Spinal cord (tissue), 10 donors: ENCODE results near the gene GRIK4. TPM values are rescaled to one million over a fixed set of nuclear protein-coding genes. Genes with fewer than 3 reads are reported as not detected.
"Not testable (repeated sequence)": the region's sequence is repeated elsewhere in the genome, so short reads cannot be mapped to it uniquely, and the experiment has no call there.

Experiments
- DNase-seq, 6 donors: peaks; one replicate each; pipeline versions ENCODE4 v3.0.0 to v3.0.0-alpha.2; 2013 to 2015; ENCODE audit warnings: low spot score in 6 of 6, low read depth in 4 of 6
- H3K27ac ChIP-seq: one replicate; pipeline ENCODE4 v1.5.1; 2013; ENCODE audit warnings: low read depth, low read length, control low read depth
- H3K27me3 ChIP-seq: one replicate; pipeline ENCODE4 v1.6.1; 2013; ENCODE audit warnings: low read length; ENCODE audit not compliant: control insufficient read depth, insufficient read depth
- H3K36me3 ChIP-seq: one replicate; pipeline ENCODE4 v1.6.1; 2013; ENCODE audit warnings: low read length; ENCODE audit not compliant: control insufficient read depth, insufficient read depth
- H3K4me1 ChIP-seq: one replicate; pipeline ENCODE4 v1.6.1; 2013; ENCODE audit warnings: low read length; ENCODE audit not compliant: control insufficient read depth, insufficient read depth
- H3K4me3 ChIP-seq: one replicate; pipeline ENCODE4 v1.5.1; 2013; ENCODE audit warnings: low read depth, low read length, control low read depth
- H3K9me3 ChIP-seq: one replicate; pipeline ENCODE4 v1.6.1; 2013; ENCODE audit warnings: low read length; ENCODE audit not compliant: control insufficient read depth, insufficient read depth
- WGBS: methylation state at CpG from one replicate; pipeline ENCODE4 v1.1.5; 2013; ENCODE audit warnings: missing lambda C conversion rate; ENCODE audit not compliant: insufficient coverage; 5-methylcytosine and 5-hydroxymethylcytosine counted together
- polyA plus RNA-seq, 2 donors: library from polyadenylated mRNA; unstranded; fragments of 120-200 nt; gene quantifications; one replicate each; pipeline ENCODE4 v1.2.1, GENCODE V29; 2013; ENCODE audit not compliant: insufficient read length in 2 of 2
- total RNA-seq, 2 donors: library from RNA; depleted of rRNA in 1 of 2; stranded (reverse); fragments of 120-200 nt in 1 of 2; fragments of >200 nt in 1 of 2; gene quantifications; one replicate each; pipeline versions ENCODE4 v1.2.3 to v1.2.4, GENCODE V29; 2013 to 2014
- donor health status: healthy.

Gene GRIK4
- total and polyA plus RNA-seq, 4 donors, result 5.2 to 23.2 (median 12.3) TPM

DNA sequence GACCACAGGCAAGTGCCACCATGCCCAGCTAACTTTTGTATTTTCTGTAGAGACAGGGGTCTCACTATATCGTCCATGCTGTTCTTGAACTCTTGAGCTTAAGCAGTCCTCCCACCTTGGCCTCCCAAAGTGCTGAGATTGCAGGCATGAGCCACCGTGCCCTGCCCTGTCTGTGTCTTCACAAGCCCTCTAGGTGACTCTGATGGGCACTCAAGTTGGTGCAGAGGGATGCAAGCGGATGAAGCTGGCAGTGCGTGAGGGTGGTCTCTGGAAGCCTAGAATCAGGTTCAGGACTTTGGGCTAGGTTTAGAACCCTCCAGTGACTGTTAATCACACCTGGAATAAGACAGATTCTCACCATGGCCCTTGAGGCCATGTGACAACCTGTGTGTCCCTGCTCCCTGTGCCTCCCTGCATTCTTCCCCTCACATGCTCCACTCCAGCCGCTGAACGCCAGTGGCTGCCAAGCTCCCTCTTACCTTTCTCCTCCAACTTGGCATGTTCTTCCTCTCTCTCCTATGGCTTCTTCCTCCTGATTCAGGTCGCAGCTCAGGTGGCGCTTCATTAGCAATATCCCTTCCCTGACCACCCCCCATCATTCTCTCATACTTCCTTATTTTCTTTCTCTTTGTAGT is 270.1 kb downstream of the GRIK4 start:
- H3K4me3 ChIP-seq, result no peak overlapping the region
- no peak overlapping the region for H3K27ac ChIP-seq
- 91% methylated on average over 8 of the region's 8 CpGs for WGBS
- DNase-seq, result no peak
- H3K27me3 ChIP-seq, result no peaks in the 10 kb centered on the region
- peaks cover 29% of the 10 kb centered on the region for H3K4me1 ChIP-seq
- H3K36me3 ChIP-seq, result no peaks in the 10 kb centered on the region
- H3K9me3 ChIP-seq, result no peaks in the 10 kb centered on the region

GRCh38 chr11:120784566-120785251 is 273.2 kb downstream of the GRIK4 start:
- 37% methylated on average over 12 of the region's 12 CpGs for WGBS
- DNase-seq, result peak in 3 of 6 donors; percentile 17 to 84 (median 41)
- no peaks in the 10 kb centered on the region for H3K9me3 ChIP-seq
- no peak overlapping the region for H3K4me3 ChIP-seq
- no peaks in the 10 kb centered on the region for H3K36me3 ChIP-seq
- H3K27me3 ChIP-seq, result no peaks in the 10 kb centered on the region
- no peak overlapping the region for H3K27ac ChIP-seq
- peaks cover 20% of the 10 kb centered on the region for H3K4me1 ChIP-seq

DNA sequence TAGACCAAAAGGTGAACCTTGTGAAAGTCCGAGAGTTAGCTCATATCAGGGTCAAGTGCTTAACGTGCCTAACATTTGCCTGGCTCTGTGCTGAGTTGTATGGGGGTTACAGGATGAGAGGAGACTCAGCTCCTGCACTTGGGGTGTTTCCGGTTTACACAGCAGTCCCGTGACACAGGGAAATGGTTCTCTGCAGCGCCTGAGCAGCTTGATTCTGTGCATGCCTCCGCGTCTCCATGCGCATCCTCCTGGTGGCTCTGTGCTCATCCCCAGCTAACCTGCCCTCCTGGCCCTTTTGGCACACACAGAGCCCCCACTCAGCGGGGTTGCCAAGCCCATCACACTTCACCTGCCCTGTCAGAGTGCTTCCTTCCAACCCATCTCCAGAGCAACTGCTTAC is 274.0 kb downstream of the GRIK4 start:
- DNase-seq, result no peak
- Histone ChIP-seq H3K4me3 (no peak overlapping the region), H3K4me1 (peaks cover 20% of the 10 kb centered on the region), H3K9me3 (no peaks in the 10 kb centered on the region), H3K27ac (no peak overlapping the region), H3K36me3 (no peaks in the 10 kb centered on the region), H3K27me3 (no peaks in the 10 kb centered on the region)
- WGBS, result 87% methylated on average over 9 of the region's 9 CpGs

GRCh38 chr11:120786206-120786735 is 274.7 kb downstream of the GRIK4 start:
- WGBS, result 98% methylated on average over 4 of the region's 4 CpGs

DNA sequence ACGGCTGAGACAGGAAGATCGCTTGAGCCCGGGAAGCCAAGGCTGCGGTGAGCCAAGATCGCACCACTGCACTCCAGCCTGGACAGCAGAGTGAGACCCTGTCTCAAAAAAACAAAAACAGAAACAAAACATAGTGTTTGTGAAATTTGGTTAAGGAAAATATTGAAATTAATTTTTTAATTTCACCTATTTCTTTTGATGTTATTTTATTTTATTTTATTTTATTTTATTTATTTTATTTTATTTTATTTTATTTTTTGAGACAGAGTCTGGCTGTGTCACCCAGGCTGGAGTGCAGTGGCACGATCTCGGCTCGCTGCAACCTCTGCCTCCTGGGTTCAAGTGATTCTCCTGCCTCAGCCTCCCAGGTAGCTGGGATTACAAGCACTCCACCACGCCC is 275.7 kb downstream of the GRIK4 start:
- not testable (repeated sequence) for H3K27me3 ChIP-seq, H3K4me3 ChIP-seq, DNase-seq, H3K27ac ChIP-seq, H3K36me3 ChIP-seq, H3K9me3 ChIP-seq
- H3K4me1 ChIP-seq, result peaks cover 20% of the 10 kb centered on the region
- WGBS, result 100% methylated on average over 6 of the region's 9 CpGs

More at GRCh38 chr11:120786206-120786735, 274.7 kb downstream of the GRIK4 start:
- no peaks in the 10 kb centered on the region for H3K27me3 ChIP-seq
- no peaks in the 10 kb centered on the region for H3K9me3 ChIP-seq
- H3K36me3 ChIP-seq, result no peaks in the 10 kb centered on the region
- no peak overlapping the region for H3K4me3 ChIP-seq
- DNase-seq, result no peak
- H3K4me1 ChIP-seq, result peaks cover 20% of the 10 kb centered on the region
- H3K27ac ChIP-seq, result no peak overlapping the region

GRCh38 chr11:120789391-120789790 is 277.8 kb downstream of the GRIK4 start:
- no peak for DNase-seq
- Histone ChIP-seq H3K27ac (no peak overlapping the region), H3K4me1 (peaks cover 13% of the 10 kb centered on the region), H3K9me3 (no peaks in the 10 kb centered on the region), H3K36me3 (no peaks in the 10 kb centered on the region), H3K27me3 (no peaks in the 10 kb centered on the region), H3K4me3 (no peak overlapping the region)
- 95% methylated on average over 8 of the region's 9 CpGs for WGBS

GRCh38 chr11:120792306-120792705 is 280.8 kb downstream of the GRIK4 start:
- 90% methylated on average over 7 of the region's 7 CpGs for WGBS
- H3K27ac ChIP-seq, result no peak overlapping the region
- DNase-seq, result no peak
- no peaks in the 10 kb centered on the region for H3K9me3 ChIP-seq
- H3K36me3 ChIP-seq, result peaks cover 3% of the 10 kb centered on the region
- H3K4me1 ChIP-seq, result no peaks in the 10 kb centered on the region
- no peak overlapping the region for H3K4me3 ChIP-seq
- H3K27me3 ChIP-seq, result no peaks in the 10 kb centered on the region

GRCh38 chr11:120793150-120793549 is 281.6 kb downstream of the GRIK4 start:
- Histone ChIP-seq H3K36me3 (peaks cover 3% of the 10 kb centered on the region), H3K27me3 (no peaks in the 10 kb centered on the region), H3K4me1 (no peaks in the 10 kb centered on the region), H3K4me3 (no peak overlapping the region), H3K27ac (no peak overlapping the region), H3K9me3 (no peaks in the 10 kb centered on the region)
- DNase-seq, result no peak
- WGBS, result 92% methylated on average over 5 of the region's 5 CpGs

DNA sequence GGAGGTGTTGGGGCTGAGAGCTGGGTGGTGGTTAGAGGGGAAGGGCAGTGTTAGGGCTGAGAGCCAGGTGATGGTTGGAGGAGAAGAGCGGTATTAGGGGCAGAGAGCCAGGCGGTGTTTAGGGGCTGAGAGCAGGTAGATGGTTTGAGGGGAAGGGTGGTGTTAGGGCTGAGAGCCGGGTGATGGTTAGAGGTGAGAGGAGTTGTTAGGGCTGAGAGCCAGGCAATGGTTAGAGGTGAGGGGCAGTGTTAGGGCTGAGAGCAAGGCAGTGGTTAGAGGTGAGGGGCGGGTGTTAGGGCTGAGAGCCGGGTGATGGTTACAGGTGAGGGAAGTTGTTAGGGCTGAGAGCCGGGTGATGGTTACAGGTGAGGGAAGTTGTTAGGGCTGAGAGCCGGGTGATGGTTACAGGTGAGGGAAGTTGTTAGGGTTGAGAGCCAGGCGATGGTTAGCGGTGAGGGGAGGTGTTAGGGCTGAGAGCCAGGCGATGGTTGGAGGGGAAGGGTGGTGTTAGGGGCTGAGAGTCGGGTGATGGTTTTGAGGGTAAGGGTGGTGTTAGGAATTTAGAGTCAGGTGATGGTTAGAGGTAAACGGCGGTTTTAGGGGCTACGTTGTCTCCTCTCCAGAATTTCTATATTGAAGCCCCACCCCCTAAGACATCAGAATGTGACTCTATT is 282.4 kb downstream of the GRIK4 start:
- H3K9me3 ChIP-seq, result no peaks in the 10 kb centered on the region
- H3K27ac ChIP-seq, result no peak overlapping the region
- 97% methylated on average over 10 of the region's 14 CpGs for WGBS
- H3K36me3 ChIP-seq, result peaks cover 3% of the 10 kb centered on the region
- no peaks in the 10 kb centered on the region for H3K27me3 ChIP-seq
- no peak overlapping the region for H3K4me3 ChIP-seq
- DNase-seq, result no peak
- no peaks in the 10 kb centered on the region for H3K4me1 ChIP-seq
